Measurements from ENCODE around the gene FXYD3.

The FXYD3 gene

DNA sequence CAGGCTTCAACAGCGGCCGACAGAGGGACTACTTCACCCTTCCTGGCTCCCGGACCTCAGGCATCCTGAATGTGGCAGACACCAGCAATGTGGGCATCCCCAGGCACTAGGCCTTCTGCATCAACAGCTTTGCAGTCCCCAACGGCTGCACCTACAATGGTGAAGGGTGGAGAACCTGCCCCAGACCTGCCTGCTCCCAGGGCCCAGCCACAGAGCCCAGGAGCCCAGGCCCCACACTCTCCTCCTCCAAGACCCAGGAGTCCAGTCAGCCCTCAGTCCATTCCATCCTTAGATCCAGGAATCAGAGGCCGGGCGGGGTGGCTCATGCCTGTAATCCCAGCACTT, 39.6 kb upstream of the FXYD3 start:
- Histone ChIP-seq H3K27me3 (replicated peaks; ENCODE audit: control insufficient read depth, insufficient read depth, low read length) (no peaks in the 10 kb centered on the region), H3K4me3 (replicated peaks; ENCODE audit: low read depth, low read length) (no peak overlapping the region), H3K36me3 (ENCODE audit: control insufficient read depth, insufficient read depth, low read length) (no peaks in the 10 kb centered on the region)
- no peak for DNase-seq (ENCODE audit: extremely low read depth, insufficient read length)
- TF ChIP-seq, protein P1, sequence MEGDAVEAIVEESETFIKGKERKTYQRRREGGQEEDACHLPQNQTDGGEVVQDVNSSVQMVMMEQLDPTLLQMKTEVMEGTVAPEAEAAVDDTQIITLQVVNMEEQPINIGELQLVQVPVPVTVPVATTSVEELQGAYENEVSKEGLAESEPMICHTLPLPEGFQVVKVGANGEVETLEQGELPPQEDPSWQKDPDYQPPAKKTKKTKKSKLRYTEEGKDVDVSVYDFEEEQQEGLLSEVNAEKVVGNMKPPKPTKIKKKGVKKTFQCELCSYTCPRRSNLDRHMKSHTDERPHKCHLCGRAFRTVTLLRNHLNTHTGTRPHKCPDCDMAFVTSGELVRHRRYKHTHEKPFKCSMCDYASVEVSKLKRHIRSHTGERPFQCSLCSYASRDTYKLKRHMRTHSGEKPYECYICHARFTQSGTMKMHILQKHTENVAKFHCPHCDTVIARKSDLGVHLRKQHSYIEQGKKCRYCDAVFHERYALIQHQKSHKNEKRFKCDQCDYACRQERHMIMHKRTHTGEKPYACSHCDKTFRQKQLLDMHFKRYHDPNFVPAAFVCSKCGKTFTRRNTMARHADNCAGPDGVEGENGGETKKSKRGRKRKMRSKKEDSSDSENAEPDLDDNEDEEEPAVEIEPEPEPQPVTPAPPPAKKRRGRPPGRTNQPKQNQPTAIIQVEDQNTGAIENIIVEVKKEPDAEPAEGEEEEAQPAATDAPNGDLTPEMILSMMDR (IDR thresholded peaks at IDR 0.05; ENCODE audit: insufficient read depth, low read length, poor library complexity, severe bottlenecking), result no peak

GRCh38 chr19:35076657-35077056, 39.0 kb upstream of the FXYD3 start:
- Histone ChIP-seq H3K4me3 (replicated peaks; ENCODE audit: low read depth, low read length) (no peak overlapping the region), H3K27me3 (replicated peaks; ENCODE audit: control insufficient read depth, insufficient read depth, low read length) (no peaks in the 10 kb centered on the region), H3K36me3 (ENCODE audit: control insufficient read depth, insufficient read depth, low read length) (no peaks in the 10 kb centered on the region)
- TF ChIP-seq, protein P1 (IDR thresholded peaks at IDR 0.05; ENCODE audit: insufficient read depth, low read length, poor library complexity, severe bottlenecking), result no peak
- no peak for DNase-seq (ENCODE audit: extremely low read depth, insufficient read length)

GRCh38 chr19:35077411-35078223, 38.0 kb upstream of the FXYD3 start:
- TF ChIP-seq, protein P1 (IDR thresholded peaks at IDR 0.05; ENCODE audit: insufficient read depth, low read length, poor library complexity, severe bottlenecking), result no peak
- Histone ChIP-seq H3K36me3 (ENCODE audit: control insufficient read depth, insufficient read depth, low read length) (no peaks in the 10 kb centered on the region), H3K27me3 (replicated peaks; ENCODE audit: control insufficient read depth, insufficient read depth, low read length) (no peaks in the 10 kb centered on the region), H3K4me3 (replicated peaks; ENCODE audit: low read depth, low read length) (no peak overlapping the region)
- DNase-seq (ENCODE audit: extremely low read depth, insufficient read length), result no peak

GRCh38 chr19:35079826-35080225, 35.8 kb upstream of the FXYD3 start:
- TF ChIP-seq, protein P1 (IDR thresholded peaks at IDR 0.05; ENCODE audit: insufficient read depth, low read length, poor library complexity, severe bottlenecking), result no peak
- Histone ChIP-seq H3K36me3 (ENCODE audit: control insufficient read depth, insufficient read depth, low read length) (no peaks in the 10 kb centered on the region), H3K27me3 (replicated peaks; ENCODE audit: control insufficient read depth, insufficient read depth, low read length) (no peaks in the 10 kb centered on the region), H3K4me3 (replicated peaks; ENCODE audit: low read depth, low read length) (no peak overlapping the region)
- no peak for DNase-seq (ENCODE audit: extremely low read depth, insufficient read length)

DNA sequence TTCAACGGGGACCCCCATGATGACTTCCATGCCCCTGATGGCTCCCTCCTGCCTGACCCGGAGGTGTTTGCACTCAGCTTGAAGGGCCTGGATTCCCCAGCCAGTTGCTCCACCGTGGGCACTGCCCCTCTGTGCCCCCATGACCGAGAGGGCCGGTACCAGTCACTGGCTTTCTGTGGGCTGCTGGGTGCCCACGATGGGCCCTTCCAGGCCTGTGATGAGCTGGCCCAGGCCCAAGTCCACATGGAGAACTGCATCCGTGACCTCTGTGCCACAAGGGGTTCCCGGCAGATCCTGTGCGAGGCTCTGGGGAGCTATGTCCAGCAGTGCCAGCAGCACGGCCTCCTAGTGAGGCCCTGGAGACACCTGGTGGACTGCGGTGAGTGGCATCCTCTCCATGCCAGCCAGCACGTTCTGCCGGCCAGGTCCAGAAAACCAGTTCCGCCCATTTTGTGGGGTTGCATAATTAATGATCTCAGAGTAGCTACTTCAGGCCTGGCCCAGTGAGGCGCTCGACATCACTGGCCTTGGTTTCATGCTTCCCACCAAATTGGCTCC, 34.9 kb upstream of the FXYD3 start:
- H3K4me3 ChIP-seq (replicated peaks; ENCODE audit: low read depth, low read length), result no peak overlapping the region
- DNase-seq (ENCODE audit: extremely low read depth, insufficient read length), result no peak
- TF ChIP-seq, protein P1 (IDR thresholded peaks at IDR 0.05; ENCODE audit: insufficient read depth, low read length, poor library complexity, severe bottlenecking), result no peak

More for the DNA sequence above, 34.9 kb upstream of the FXYD3 start:
- Histone ChIP-seq H3K27me3 (replicated peaks; ENCODE audit: control insufficient read depth, insufficient read depth, low read length) (no peaks in the 10 kb centered on the region), H3K36me3 (ENCODE audit: control insufficient read depth, insufficient read depth, low read length) (no peaks in the 10 kb centered on the region)

Measured in GM06990 (cell line).